Mesenchymal stem cell (in vitro differentiated cells and primary cell): ENCODE data around the gene CLDN15.

Experiments used
- DNase-seq: peaks from one replicate; pipeline ENCODE4 v3.0.0-alpha.2; 2013
- H2AFZ ChIP-seq: one replicate; pipeline ENCODE4 v1.6.1; 2013; ENCODE audit warnings: low read depth, mild to moderate bottlenecking, control low read depth, inconsistent platforms, low read length, moderate library complexity
- H2AK5ac ChIP-seq: 2 replicates; pipeline ENCODE4 v1.6.1; 2013; ENCODE audit warnings: low read length, moderate library complexity, mild to moderate bottlenecking, inconsistent platforms; ENCODE audit not compliant: severe bottlenecking
- H2BK120ac ChIP-seq: one replicate; pipeline ENCODE4 v1.6.1; 2013; ENCODE audit warnings: low read depth, mild to moderate bottlenecking, inconsistent platforms, low read length, moderate library complexity
- H2BK12ac ChIP-seq, 2 experiments: one replicate each; pipeline ENCODE4 v1.6.1; 2013; ENCODE audit warnings: inconsistent platforms in 2 of 2, low read length in 2 of 2, mild to moderate bottlenecking in 2 of 2, moderate library complexity in 2 of 2, control low read depth in 1 of 2
- H2BK15ac ChIP-seq: one replicate; pipeline ENCODE4 v1.6.1; 2013; ENCODE audit warnings: mild to moderate bottlenecking, low read depth, inconsistent platforms; ENCODE audit not compliant: poor library complexity, severe bottlenecking
- H2BK5ac ChIP-seq: 2 replicates; pipeline ENCODE4 v1.6.1; 2013; ENCODE audit warnings: low read depth, mild to moderate bottlenecking, low read length, control low read depth, inconsistent platforms; ENCODE audit not compliant: poor library complexity, severe bottlenecking
- H3K14ac ChIP-seq, 2 experiments: one replicate each; pipeline ENCODE4 v1.6.1; 2013; ENCODE audit warnings: inconsistent platforms in 2 of 2, low read length in 2 of 2, control low read depth in 1 of 2, mild to moderate bottlenecking in 1 of 2, moderate library complexity in 1 of 2
- H3K18ac ChIP-seq, 2 experiments: one replicate each; pipeline ENCODE4 v1.6.1; 2013; ENCODE audit warnings: inconsistent platforms in 2 of 2, low read length in 2 of 2, control low read depth in 1 of 2, low read depth in 1 of 2, mild to moderate bottlenecking in 1 of 2
- H3K23ac ChIP-seq, 2 experiments: one replicate each; pipeline ENCODE4 v1.6.1; 2013; ENCODE audit warnings: inconsistent platforms in 2 of 2, low read length in 2 of 2, mild to moderate bottlenecking in 2 of 2, moderate library complexity in 2 of 2, control low read depth in 1 of 2
- H3K27ac ChIP-seq: 2 replicates; pipeline ENCODE4 v1.5.1; 2013; ENCODE audit warnings: mild to moderate bottlenecking, moderate library complexity, low read length, control low read depth, inconsistent platforms; ENCODE audit not compliant: poor library complexity, severe bottlenecking
- H3K27me3 ChIP-seq, 2 experiments: 2 replicates each; pipeline versions ENCODE4 v1.6.1 to v1.7.0; 2013; ENCODE audit warnings: low read length in 2 of 2, mild to moderate bottlenecking in 2 of 2, moderate library complexity in 2 of 2, control low read depth in 1 of 2, inconsistent platforms in 1 of 2; ENCODE audit not compliant: control insufficient read depth in 1 of 2, insufficient read depth in 1 of 2
- H3K36me3 ChIP-seq, 2 experiments: 2 replicates each; pipeline versions ENCODE4 v1.6.1 to v1.7.0; 2013; ENCODE audit warnings: low read length in 2 of 2, control low read depth in 1 of 2, inconsistent platforms in 1 of 2, low read depth in 1 of 2, mild to moderate bottlenecking in 1 of 2; ENCODE audit not compliant: insufficient read depth in 2 of 2, control insufficient read depth in 1 of 2
- H3K4ac ChIP-seq, 2 experiments: one replicate each; pipeline ENCODE4 v1.6.1; 2013; ENCODE audit warnings: inconsistent platforms in 2 of 2, low read length in 2 of 2, mild to moderate bottlenecking in 2 of 2, moderate library complexity in 2 of 2, control low read depth in 1 of 2, low read depth in 1 of 2
- H3K4me1 ChIP-seq: 2 replicates; pipeline ENCODE4 v1.6.1; 2013; ENCODE audit warnings: low read depth, low read length, control low read depth; ENCODE audit not compliant: control insufficient read depth, insufficient read depth
- H3K4me2 ChIP-seq: 2 replicates; pipeline ENCODE4 v1.6.1; 2013; ENCODE audit warnings: low read length, mild to moderate bottlenecking, inconsistent platforms; ENCODE audit not compliant: poor library complexity, severe bottlenecking
- H3K4me3 ChIP-seq, 2 experiments: 2 replicates each; pipeline versions ENCODE4 v1.5.1 to v1.7.0; 2013; ENCODE audit warnings: low read length in 2 of 2, mild to moderate bottlenecking in 2 of 2, control low read depth in 1 of 2, low read depth in 1 of 2; ENCODE audit not compliant: insufficient read depth in 1 of 2
- H3K79me1 ChIP-seq: replicated peaks from 2 replicates; pipeline ENCODE4 v1.6.1; 2013; ENCODE audit warnings: mild to moderate bottlenecking, control low read depth, low read length, inconsistent platforms; ENCODE audit not compliant: poor library complexity, severe bottlenecking
- H3K9ac ChIP-seq: 2 replicates; pipeline ENCODE4 v1.7.0; 2013; ENCODE audit warnings: mild to moderate bottlenecking, low read length, moderate library complexity
- H3K9me3 ChIP-seq: 2 replicates; pipeline ENCODE4 v1.7.0; 2013; ENCODE audit warnings: mild to moderate bottlenecking, low read length; ENCODE audit not compliant: control insufficient read depth
- H4K8ac ChIP-seq: one replicate; pipeline ENCODE4 v1.6.1; 2013; ENCODE audit warnings: inconsistent platforms, mild to moderate bottlenecking, low read length, moderate library complexity
- H4K91ac ChIP-seq: one replicate; pipeline ENCODE4 v1.6.1; 2013; ENCODE audit warnings: mild to moderate bottlenecking, low read length, inconsistent platforms
- WGBS: methylation state at CpG from one replicate; pipeline ENCODE4 v1.1.7; 2013; ENCODE audit warnings: mixed read lengths; 5-methylcytosine and 5-hydroxymethylcytosine counted together

Gene CLDN15

GRCh38 chr7:101226721-101227120 is 10.9 kb downstream of the CLDN15 start:
- Histone ChIP-seq H3K9me3 (no peaks in the 10 kb centered on the region), H3K4me3 (no peak overlapping the region), H4K8ac (no peak overlapping the region), H3K14ac (no peak overlapping the region), H2BK5ac (no peak overlapping the region), H3K27me3 (no peaks in the 10 kb centered on the region), H3K36me3 (peaks cover 58 to 65% of the 10 kb centered on the region in 2 experiments), H2BK15ac (no peak overlapping the region), H3K23ac (no peak overlapping the region), H3K9ac (peak overlapping the region; percentile 26), H3K27ac (no peak overlapping the region), H4K91ac (no peak overlapping the region), H2BK12ac (no peak overlapping the region), H2AFZ (no peak overlapping the region), H3K4me2 (no peak overlapping the region), H3K79me1 (peaks cover 21% of the 10 kb centered on the region), H3K4me1 (peaks cover 3% of the 10 kb centered on the region), H2BK120ac (no peak overlapping the region), H3K18ac (no peak overlapping the region), H3K4ac (no peak overlapping the region), H2AK5ac (no peak overlapping the region)
- no peak for DNase-seq
- 88% methylated on average over 8 of the region's 9 CpGs for WGBS

GRCh38 chr7:101225650-101226049 is 12.0 kb downstream of the CLDN15 start:
- Histone ChIP-seq H3K14ac (no peak overlapping the region), H3K23ac (no peak overlapping the region), H2BK15ac (no peak overlapping the region), H3K4me1 (peaks cover 2% of the 10 kb centered on the region), H2BK120ac (no peak overlapping the region), H2BK5ac (no peak overlapping the region), H4K8ac (no peak overlapping the region), H3K36me3 (peaks cover 59 to 63% of the 10 kb centered on the region in 2 experiments), H3K4me2 (no peak overlapping the region), H3K18ac (no peak overlapping the region), H3K4me3 (no peak overlapping the region), H4K91ac (no peak overlapping the region), H3K9me3 (no peaks in the 10 kb centered on the region), H3K4ac (no peak overlapping the region), H3K79me1 (peaks cover 23% of the 10 kb centered on the region), H2AK5ac (no peak overlapping the region), H3K27me3 (no peaks in the 10 kb centered on the region), H3K9ac (no peak overlapping the region), H3K27ac (no peak overlapping the region), H2BK12ac (no peak overlapping the region), H2AFZ (no peak overlapping the region)
- no peak for DNase-seq
- WGBS: 97% methylated on average over 6 of the region's 6 CpGs

- no peak for DNase-seq
- H2BK5ac ChIP-seq: no peak overlapping the region
- no peak overlapping the region for H2BK15ac ChIP-seq
These were observed 14.1 kb downstream of the CLDN15 start for GRCh38 chr7:101223528-101223927.

GRCh38 chr7:101222275-101222830 is 15.2 kb downstream of the CLDN15 start:
- Histone ChIP-seq H3K27me3 (no peaks in the 10 kb centered on the region), H3K36me3 (peaks cover 43 to 46% of the 10 kb centered on the region in 2 experiments)
- no peak for DNase-seq

More at GRCh38 chr7:101223528-101223927, 14.1 kb downstream of the CLDN15 start:
- no peak overlapping the region for H3K9ac ChIP-seq
- H3K4me3 ChIP-seq: no peak overlapping the region
- H3K18ac ChIP-seq: no peak overlapping the region
- H3K4me2 ChIP-seq: no peak overlapping the region
- H2AFZ ChIP-seq: no peak overlapping the region
- no peak overlapping the region for H3K27ac ChIP-seq
- no peak overlapping the region for H2BK120ac ChIP-seq
- 98% methylated on average over 14 of the region's 15 CpGs for WGBS
- no peaks in the 10 kb centered on the region for H3K9me3 ChIP-seq
- H4K91ac ChIP-seq: no peak overlapping the region
- no peaks in the 10 kb centered on the region for H3K27me3 ChIP-seq
- H3K36me3 ChIP-seq: peaks cover 48 to 54% of the 10 kb centered on the region in 2 experiments
- no peak overlapping the region for H3K14ac ChIP-seq
- no peak overlapping the region for H4K8ac ChIP-seq
- no peak overlapping the region for H3K4ac ChIP-seq
- H2BK12ac ChIP-seq: no peak overlapping the region
- peaks cover 28% of the 10 kb centered on the region for H3K79me1 ChIP-seq
- no peak overlapping the region for H3K23ac ChIP-seq
- peaks cover 11% of the 10 kb centered on the region for H3K4me1 ChIP-seq
- no peak overlapping the region for H2AK5ac ChIP-seq

More at GRCh38 chr7:101222275-101222830, 15.2 kb downstream of the CLDN15 start:
- no peak overlapping the region for H2AFZ ChIP-seq
- H3K4ac ChIP-seq: no peak overlapping the region
- peaks cover 11% of the 10 kb centered on the region for H3K4me1 ChIP-seq
- H3K9ac ChIP-seq: no peak overlapping the region
- H2BK15ac ChIP-seq: no peak overlapping the region
- no peak overlapping the region for H3K18ac ChIP-seq
- H4K91ac ChIP-seq: peak overlapping the region; percentile 44
- WGBS: 95% methylated on average over 27 of the region's 27 CpGs
- no peak overlapping the region for H3K4me3 ChIP-seq
- no peak overlapping the region for H2BK120ac ChIP-seq
- H3K9me3 ChIP-seq: no peaks in the 10 kb centered on the region
- no peak overlapping the region for H3K27ac ChIP-seq
- no peak overlapping the region for H4K8ac ChIP-seq
- no peak overlapping the region for H3K4me2 ChIP-seq
- H3K23ac ChIP-seq: no peak overlapping the region
- no peak overlapping the region for H3K14ac ChIP-seq
- no peak overlapping the region for H2AK5ac ChIP-seq
- peaks cover 30% of the 10 kb centered on the region for H3K79me1 ChIP-seq
- no peak overlapping the region for H2BK5ac ChIP-seq
- no peak overlapping the region for H2BK12ac ChIP-seq
